Epithelial cell of esophagus (primary cell): ENCODE data around the gene GRPEL2.

Experiments used
- DNase-seq: peaks from one replicate; pipeline ENCODE4 v3.0.0; 2010; ENCODE audit warnings: low read depth
- H3K4me3 ChIP-seq: 2 replicates; pipeline ENCODE4 v1.5.1; 2011; ENCODE audit warnings: mild to moderate bottlenecking, low read length, control low read depth
- TF ChIP-seq, protein P1 (sequence below): IDR thresholded peaks from 2 replicates; pipeline ENCODE4 v1.5.1; 2011; ENCODE audit warnings: low read depth, mild to moderate bottlenecking, low read length, control low read depth, inconsistent platforms; ENCODE audit not compliant: insufficient read depth; ENCODE audit errors: missing control alignments

GRPEL2 gene

DNA sequence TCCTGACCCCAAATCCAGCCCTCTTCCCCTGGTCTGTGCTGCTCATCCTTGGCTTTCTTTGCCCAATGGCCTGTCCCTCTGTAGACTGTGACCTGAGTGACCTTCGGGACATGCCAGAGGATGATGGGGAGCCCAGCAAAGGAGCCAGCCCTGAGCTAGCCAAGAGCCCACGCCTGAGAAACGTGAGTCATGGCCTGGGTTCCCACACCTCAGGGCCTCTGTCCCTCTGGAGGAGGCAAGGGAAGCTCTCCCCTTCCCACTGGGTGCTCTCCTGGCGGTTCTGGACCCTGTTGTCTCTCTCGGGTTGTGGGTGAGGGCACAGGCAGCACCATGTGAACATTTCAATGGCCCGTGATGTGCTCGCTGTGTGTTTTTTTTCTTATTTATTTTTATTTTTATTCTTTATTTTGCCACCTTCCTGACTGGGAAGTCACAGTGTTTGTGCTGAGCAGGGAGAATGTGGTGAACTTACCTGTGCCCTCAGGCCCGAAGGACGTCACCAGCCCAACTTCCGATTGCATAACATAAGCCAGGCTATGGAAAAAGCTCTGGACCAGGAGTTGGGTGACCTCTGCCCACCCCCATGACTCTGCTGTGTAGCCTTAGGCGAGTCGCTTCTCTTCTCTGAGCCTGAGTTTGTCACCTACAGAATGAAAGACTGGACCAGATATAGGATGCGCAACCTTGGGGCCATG lies 44.1 kb upstream of the GRPEL2 start:
- no peak for DNase-seq

DNA sequence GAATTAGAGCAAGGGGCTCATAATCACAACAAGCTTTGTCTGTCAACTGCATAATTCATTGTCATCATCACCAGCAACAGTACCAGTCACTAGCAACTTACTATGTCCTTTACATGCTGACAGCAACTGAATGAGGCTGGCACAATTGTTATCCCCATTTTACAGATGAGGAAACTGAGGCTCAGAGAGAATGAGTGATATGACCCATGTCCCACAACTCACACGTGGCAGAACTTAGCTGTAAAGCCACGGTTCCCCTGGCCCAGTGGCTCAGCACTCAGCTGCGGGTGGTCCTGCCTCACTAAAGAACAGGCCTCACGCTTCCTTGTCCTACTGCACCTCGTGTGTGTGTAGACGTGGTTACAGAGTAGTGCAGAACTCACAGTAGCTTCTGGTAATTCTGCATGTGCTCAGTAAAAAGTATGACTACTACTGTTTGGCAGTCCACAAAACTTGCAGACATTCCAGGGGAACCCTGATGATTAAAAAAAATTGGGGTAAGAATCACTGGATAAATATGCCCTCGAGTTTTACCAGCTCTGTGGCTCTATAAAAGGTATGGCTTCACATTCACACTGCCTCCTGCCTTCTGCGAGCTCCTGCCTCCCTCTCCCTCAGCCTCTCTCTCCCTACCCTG lies 43.4 kb upstream of the GRPEL2 start:
- no peak for DNase-seq
- H3K4me3 ChIP-seq: no peak overlapping the region
- TF ChIP-seq, protein P1, sequence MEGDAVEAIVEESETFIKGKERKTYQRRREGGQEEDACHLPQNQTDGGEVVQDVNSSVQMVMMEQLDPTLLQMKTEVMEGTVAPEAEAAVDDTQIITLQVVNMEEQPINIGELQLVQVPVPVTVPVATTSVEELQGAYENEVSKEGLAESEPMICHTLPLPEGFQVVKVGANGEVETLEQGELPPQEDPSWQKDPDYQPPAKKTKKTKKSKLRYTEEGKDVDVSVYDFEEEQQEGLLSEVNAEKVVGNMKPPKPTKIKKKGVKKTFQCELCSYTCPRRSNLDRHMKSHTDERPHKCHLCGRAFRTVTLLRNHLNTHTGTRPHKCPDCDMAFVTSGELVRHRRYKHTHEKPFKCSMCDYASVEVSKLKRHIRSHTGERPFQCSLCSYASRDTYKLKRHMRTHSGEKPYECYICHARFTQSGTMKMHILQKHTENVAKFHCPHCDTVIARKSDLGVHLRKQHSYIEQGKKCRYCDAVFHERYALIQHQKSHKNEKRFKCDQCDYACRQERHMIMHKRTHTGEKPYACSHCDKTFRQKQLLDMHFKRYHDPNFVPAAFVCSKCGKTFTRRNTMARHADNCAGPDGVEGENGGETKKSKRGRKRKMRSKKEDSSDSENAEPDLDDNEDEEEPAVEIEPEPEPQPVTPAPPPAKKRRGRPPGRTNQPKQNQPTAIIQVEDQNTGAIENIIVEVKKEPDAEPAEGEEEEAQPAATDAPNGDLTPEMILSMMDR: no peak

More for the DNA sequence above, 44.1 kb upstream of the GRPEL2 start:
- H3K4me3 ChIP-seq: no peak overlapping the region
- TF ChIP-seq, protein P1: no peak

DNA sequence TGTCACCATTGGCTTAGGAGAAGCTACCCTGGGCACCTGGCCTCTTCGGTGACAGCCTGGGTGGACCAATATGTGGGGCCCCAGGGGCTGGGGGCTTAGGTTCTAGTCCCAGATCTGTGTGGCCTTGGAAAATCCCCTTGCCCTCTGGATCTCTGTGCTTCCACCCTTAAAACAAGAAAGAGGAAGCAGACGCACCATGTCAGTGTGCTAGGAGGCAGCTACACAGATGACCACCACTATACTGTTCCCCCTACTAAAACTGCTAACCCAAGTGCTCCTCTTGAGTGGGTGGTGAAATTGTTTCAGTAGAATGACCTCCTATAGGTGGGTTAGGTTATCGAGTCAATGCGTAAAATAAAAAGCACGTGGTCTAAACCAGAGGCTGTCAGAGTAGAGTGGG lies 42.7 kb upstream of the GRPEL2 start:
- no peak overlapping the region for H3K4me3 ChIP-seq
- TF ChIP-seq, protein P1: no peak
- DNase-seq: no peak

DNA sequence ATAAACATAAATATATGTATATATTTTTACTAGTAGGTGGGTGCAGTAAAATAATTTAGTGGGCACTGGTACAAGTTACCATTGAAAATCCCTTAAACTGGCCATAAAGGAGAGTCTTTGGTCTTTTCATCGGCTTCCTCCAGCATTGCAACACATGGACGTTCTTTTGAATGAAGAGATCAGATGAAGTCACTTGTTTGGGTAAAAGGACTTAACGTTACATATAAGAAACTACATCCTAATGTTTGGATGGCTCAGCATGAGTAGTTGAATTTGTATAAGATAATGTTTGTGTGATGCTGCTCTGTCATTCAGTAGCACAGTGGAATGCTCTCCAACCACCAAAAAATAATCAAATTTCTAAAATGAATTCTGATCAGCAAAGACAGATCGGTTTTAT lies 42.1 kb upstream of the GRPEL2 start:
- DNase-seq: no peak

DNA sequence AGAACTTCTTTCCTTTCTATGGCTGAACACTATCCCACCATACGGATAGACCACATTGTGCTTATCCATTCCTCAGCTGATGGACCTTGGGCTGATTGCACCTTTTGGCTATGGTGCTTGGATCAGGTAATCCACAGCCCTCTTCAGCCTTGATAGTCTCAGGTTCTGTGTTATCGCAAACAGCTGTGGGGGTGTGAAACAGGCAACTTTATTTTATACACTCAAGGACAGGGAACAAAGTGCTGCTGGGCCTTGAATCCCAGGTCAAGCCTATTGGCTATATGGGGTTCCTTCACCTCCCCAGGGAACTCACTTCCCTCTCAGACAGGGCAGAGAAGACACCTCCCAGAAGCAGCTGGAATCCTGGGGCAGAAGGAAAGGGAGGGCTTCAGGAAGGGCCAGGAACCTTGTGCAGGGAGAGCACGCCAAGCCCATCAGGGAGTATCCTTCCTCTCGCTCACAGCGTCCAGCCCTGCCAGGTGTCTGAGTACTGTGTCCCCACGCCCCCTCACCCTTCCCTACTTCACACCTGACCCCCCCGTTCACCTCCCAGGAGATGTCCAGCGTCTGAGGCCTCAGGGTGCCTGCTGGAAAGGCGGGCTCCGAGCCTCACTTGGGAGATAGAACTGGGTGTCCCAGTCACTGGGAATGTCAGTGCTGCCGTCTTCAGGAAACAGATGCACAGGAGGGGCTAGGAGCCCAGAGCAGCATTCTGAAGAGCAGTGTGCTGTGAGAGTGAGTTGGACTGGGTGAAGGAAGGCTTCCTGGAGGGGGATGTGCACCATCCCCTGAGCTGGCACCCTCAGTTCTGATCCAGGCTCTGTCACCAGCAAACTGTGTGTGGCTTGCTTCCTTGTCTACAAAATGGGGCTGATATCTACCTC lies 40.9 kb upstream of the GRPEL2 start:
- no peak overlapping the region for H3K4me3 ChIP-seq
- TF ChIP-seq, protein P1: no peak
- no peak for DNase-seq

More for the DNA sequence above, 42.1 kb upstream of the GRPEL2 start:
- H3K4me3 ChIP-seq: no peak overlapping the region
- TF ChIP-seq, protein P1: no peak

DNA sequence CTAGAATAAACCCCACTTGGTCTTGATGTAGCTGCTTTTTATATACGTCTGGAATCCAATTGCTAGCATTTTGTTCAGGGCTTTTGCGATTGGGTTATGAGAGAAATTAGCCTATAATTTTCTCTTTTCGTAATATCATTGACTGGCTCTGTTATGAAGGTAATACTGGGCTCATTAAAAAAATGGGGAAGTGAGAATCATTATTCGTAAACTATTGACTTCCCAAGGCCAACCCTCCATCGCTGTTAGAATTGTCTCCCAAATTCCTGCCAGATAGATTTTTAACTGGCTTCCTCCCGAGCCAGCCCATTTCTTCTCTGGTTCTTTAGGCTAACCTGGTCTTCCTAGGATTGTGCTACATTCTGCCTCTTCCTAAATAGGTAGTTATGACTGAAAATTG lies 35.9 kb upstream of the GRPEL2 start:
- TF ChIP-seq, protein P1: no peak
- no peak overlapping the region for H3K4me3 ChIP-seq
- DNase-seq: no peak
